Measurements from ENCODE around the gene DNAH14. TPM values are rescaled to one million over a fixed set of nuclear protein-coding genes. Genes with fewer than 3 reads are reported as not detected.

The DNAH14 gene
- total and polyA plus RNA-seq, 2 of the 8 experiments (the other 6 are each of a cell fraction or from before 2014, with no cell fraction given): 8.4 to 40.7 TPM

GRCh38 chr1:225242611-225243010, 313.1 kb downstream of the DNAH14 start:
- DNase-seq (ENCODE audit: low read depth in 1 of 2, low spot score in 2 of 2): no peak
- POLR2A ChIA-PET (ENCODE audit: partially characterized antibody): no interaction called here
- Histone ChIP-seq H3K9ac (replicated peaks in 1 of 4; ENCODE audit: extremely low read depth in 1 of 4, low read depth in 3 of 4, low read length in 3 of 4) (no peak overlapping the region), H3K23ac (ENCODE audit: insufficient read length) (no peak overlapping the region), H3K79me1 (ENCODE audit: low read depth, low read length) (no peaks in the 10 kb centered on the region), H2AFZ (ENCODE audit: low read length) (no peak overlapping the region), H2AK5ac (ENCODE audit: low read depth, low read length) (no peak overlapping the region), H3K56ac (replicated peaks; ENCODE audit: insufficient read length, low read depth, low read length) (no peak overlapping the region), H4K8ac (ENCODE audit: extremely low read depth, insufficient read depth, low read length) (no peak overlapping the region), H3K9me3 (ENCODE audit: insufficient read depth in 2 of 2, low read depth in 1 of 2, low read length in 1 of 2) (peaks cover 0 to 4% of the 10 kb centered on the region in 2 experiments; a peak in 2 of 4 replicates), H3K27ac (ENCODE audit: low read depth, low read length) (no peak overlapping the region), H3K4ac (replicated peaks; ENCODE audit: insufficient read length, low read depth, low read length) (no peak overlapping the region), H2BK12ac (ENCODE audit: low read depth, low read length) (no peak overlapping the region), H3K4me3 (ENCODE audit: extremely low read depth in 1 of 4, insufficient read depth in 2 of 4, low read depth in 3 of 4, low read length in 4 of 4) (no peak overlapping the region), H3K36me3 (ENCODE audit: control insufficient read depth in 2 of 4, insufficient read depth in 4 of 4, low read length in 3 of 4) (no peaks in the 10 kb centered on the region), H2BK20ac (ENCODE audit: low read length) (no peak overlapping the region), H3K23me2 (ENCODE audit: low read depth, low read length) (no peaks in the 10 kb centered on the region), H4K5ac (ENCODE audit: insufficient read length, low read depth, low read length) (no peak overlapping the region), H2BK120ac (replicated peaks; ENCODE audit: low read depth, low read length) (no peak overlapping the region), H3K4me1 (replicated peaks in 1 of 4; ENCODE audit: control insufficient read depth in 3 of 4, insufficient read depth in 4 of 4, low read length in 3 of 4) (no peaks in the 10 kb centered on the region), H3K27me3 (replicated peaks in 1 of 4; ENCODE audit: control insufficient read depth in 3 of 4, extremely low read depth in 1 of 4, insufficient read depth in 3 of 4, low read length in 3 of 4) (no peaks in the 10 kb centered on the region), H3K18ac (ENCODE audit: extremely low read depth, low read length) (no peak overlapping the region), H3K4me2 (ENCODE audit: insufficient read depth in 1 of 2, low read depth in 2 of 2, low read length in 2 of 2) (no peak overlapping the region), H3K79me2 (ENCODE audit: control insufficient read depth in 1 of 2, insufficient read depth in 2 of 2, low read length in 2 of 2) (no peaks in the 10 kb centered on the region), H4K20me1 (replicated peaks in 1 of 2; ENCODE audit: control insufficient read depth in 1 of 2, insufficient read depth in 2 of 2, low read length in 2 of 2) (no peaks in the 10 kb centered on the region), H2BK5ac (ENCODE audit: low read depth, low read length) (no peak overlapping the region), H3K14ac (ENCODE audit: insufficient read length) (no peak overlapping the region), H2BK15ac (ENCODE audit: low read length) (no peak overlapping the region), H4K91ac (replicated peaks; ENCODE audit: insufficient read length, low read length) (no peak overlapping the region)
- CTCF ChIA-PET (ENCODE audit: partially characterized antibody): interaction anchor here (0.6 kb wide), 1 partner anchor 998 kb away, joined by 3 read pairs; no protein-coding TSS in a partner anchor
- WGBS, 2 experiments (ENCODE audit: extremely low coverage in 1 of 2, insufficient coverage in 1 of 2, insufficient read length in 1 of 2, insufficient replicate concordance in 2 of 2, low coverage in 1 of 2, low lambda C conversion rate in 2 of 2, missing lambda C conversion rate in 1 of 2): 88% methylated on average over 3 of the region's 3 CpGs; no CpG with 5 or more reads in 1 of the 2 experiments
- no peak for TF ChIP-seq JUND (IDR thresholded peaks at IDR 0.05; ENCODE audit: low read length)
- TF ChIP-seq KDM4A (IDR thresholded peaks at IDR 0.05; ENCODE audit: low read depth, low read length, severe bottlenecking): no peak
- TF ChIP-seq RXRA (IDR thresholded peaks at IDR 0.05; ENCODE audit: insufficient read depth, low read depth, low read length): no peak
- no peak for TF ChIP-seq CBX8 (IDR thresholded peaks at IDR 0.05; ENCODE audit: borderline replicate concordance, low read depth, low read length)
- no peak for TF ChIP-seq TAF7 (optimal IDR thresholded peaks at IDR 0.05; ENCODE audit: borderline replicate concordance, low read depth, low read length)
- TF ChIP-seq TCF12 (IDR thresholded peaks at IDR 0.05; ENCODE audit: low read depth, low read length): no peak
- TF ChIP-seq ATF3 (IDR thresholded peaks at IDR 0.05; ENCODE audit: insufficient read depth, low read depth, low read length): no peak
- TF ChIP-seq ZNF274 (IDR thresholded peaks at IDR 0.05; ENCODE audit: borderline replicate concordance, extremely low read depth, low read length): no peak
- TF ChIP-seq ATF2 (IDR thresholded peaks at IDR 0.05; ENCODE audit: low read length): no peak
- no peak for FAIRE-seq

Data from H1 (cell line).